Measurements from ENCODE around the gene TNS1. TPM values are rescaled to one million over a fixed set of nuclear protein-coding genes. Genes with fewer than 3 reads are reported as not detected.
A peak's percentile ranks its signal among the peaks of the same experiment; 100 is the strongest.

The TNS1 gene
- polyA plus RNA-seq, 1 of the 3 experiments (the other 2 are of a cell fraction): 12.1 TPM

GRCh38 chr2:217937446-217937845, 65.3 kb downstream of the TNS1 start:
- peak; percentile 71 for DNase-seq
- 20% methylated on average over 5 of the region's 8 CpGs for WGBS (ENCODE audit: low lambda C conversion rate)
- H3K9me3 ChIP-seq: no peaks in the 10 kb centered on the region
- H3K4me2 ChIP-seq: peak overlapping the region; percentile 72
- ChIA-PET CTCF (interaction anchor here (0.6 to 14.7 kb wide), 7 partner anchors 12 to 152 kb away, joined by 3 to 129 read pairs (median 3); no protein-coding TSS in a partner anchor), POLR2A (no interaction called here)
- peaks cover 95% of the 10 kb centered on the region for H3K79me2 ChIP-seq (ENCODE audit: insufficient read depth)
- peaks cover 35% of the 10 kb centered on the region for H3F3A ChIP-seq (replicated peaks; ENCODE audit: insufficient read depth)
- H3K27ac ChIP-seq (ENCODE audit: low read depth in 2 of 2, low read length in 1 of 2): peak overlapping the region; percentile 86 to 96
- no peaks in the 10 kb centered on the region for H3K27me3 ChIP-seq (ENCODE audit: insufficient read depth)
- H3K4me3 ChIP-seq (ENCODE audit: low read depth in 2 of 2, low read length in 1 of 2): no peak overlapping the region; a peak in 1 of 4 replicates
- H4K20me1 ChIP-seq (ENCODE audit: insufficient read depth): peaks cover 43% of the 10 kb centered on the region
- H2AFZ ChIP-seq (ENCODE audit: low read depth): no peak overlapping the region
- peaks cover 0 to under 1% of the 10 kb centered on the region in 2 experiments for H3K36me3 ChIP-seq (replicated peaks in 1 of 2; ENCODE audit: control insufficient read depth in 1 of 2, insufficient read depth in 2 of 2, low read length in 1 of 2)
- TF ChIP-seq TCF12 (IDR thresholded peaks at IDR 0.05) (peak; percentile 23; the same call in 1 of the 2 replicates), RAD21 (IDR thresholded peaks at IDR 0.05; ENCODE audit: low read length) (no peak), NFIC (IDR thresholded peaks at IDR 0.05; ENCODE audit: borderline replicate concordance) (0 out of 2 replicates have a peak, but pooled peaks have one; percentile 47), RCOR1 (IDR thresholded peaks at IDR 0.05; ENCODE audit: low read length) (no peak), CHD2 (IDR thresholded peaks at IDR 0.05; ENCODE audit: low read length, partially characterized antibody) (peak; percentile 60), RXRA (IDR thresholded peaks at IDR 0.05; ENCODE audit: borderline replicate concordance, low read depth) (peak; percentile 84; the same call in 1 of the 2 replicates), USF1 (IDR thresholded peaks at IDR 0.05; ENCODE audit: borderline replicate concordance, low read depth) (no peak), EP300 (IDR thresholded peaks at IDR 0.05; ENCODE audit: borderline replicate concordance in 1 of 2, low read depth in 1 of 2, low read length in 1 of 2) (peak in 1 of 2 experiments; percentile 39; a peak in 2 of 4 replicates)
- peak overlapping the region; percentile 24; the same call in 1 of the 2 replicates for H3K9ac ChIP-seq
- no peaks in the 10 kb centered on the region for H3K9me2 ChIP-seq
- peaks cover 62 to 97% of the 10 kb centered on the region in 2 experiments for H3K4me1 ChIP-seq (ENCODE audit: control insufficient read depth in 1 of 2, insufficient read depth in 2 of 2, low read depth in 1 of 2, low read length in 1 of 2)

GRCh38 chr2:217936952-217937351, 65.8 kb downstream of the TNS1 start:
- Histone ChIP-seq H3K79me2 (ENCODE audit: insufficient read depth) (peaks cover 95% of the 10 kb centered on the region), H3K4me1 (ENCODE audit: control insufficient read depth in 1 of 2, insufficient read depth in 2 of 2, low read depth in 1 of 2, low read length in 1 of 2) (peaks cover 62 to 97% of the 10 kb centered on the region in 2 experiments), H3K9me3 (no peaks in the 10 kb centered on the region), H3K9ac (peak overlapping the region; percentile 24; the same call in 1 of the 2 replicates), H3K4me2 (peak overlapping the region; percentile 72), H3K9me2 (no peaks in the 10 kb centered on the region), H4K20me1 (ENCODE audit: insufficient read depth) (peaks cover 41% of the 10 kb centered on the region), H2AFZ (ENCODE audit: low read depth) (no peak overlapping the region), H3F3A (replicated peaks; ENCODE audit: insufficient read depth) (peaks cover 35% of the 10 kb centered on the region), H3K27me3 (ENCODE audit: insufficient read depth) (no peaks in the 10 kb centered on the region), H3K36me3 (replicated peaks in 1 of 2; ENCODE audit: control insufficient read depth in 1 of 2, insufficient read depth in 2 of 2, low read length in 1 of 2) (peaks cover 0 to 2% of the 10 kb centered on the region in 2 experiments), H3K27ac (ENCODE audit: low read depth in 2 of 2, low read length in 1 of 2) (peak overlapping the region; percentile 86 to 96), H3K4me3 (ENCODE audit: low read depth in 2 of 2, low read length in 1 of 2) (no peak overlapping the region; a peak in 2 of 4 replicates)
- no peak for DNase-seq
- WGBS (ENCODE audit: low lambda C conversion rate): 70% methylated on average over 10 of the region's 10 CpGs
- ChIA-PET POLR2A (no interaction called here), CTCF (interaction anchor here (0.6 to 14.7 kb wide), 3 partner anchors 49 to 151 kb away, joined by 3 to 129 read pairs (median 8); no protein-coding TSS in a partner anchor)
- TF ChIP-seq FOXM1 (IDR thresholded peaks at IDR 0.05; ENCODE audit: low read depth): no peak
- TF ChIP-seq USF2 (IDR thresholded peaks at IDR 0.05; ENCODE audit: borderline replicate concordance, low read depth, low read length): no peak
- no peak for TF ChIP-seq TEAD4 (IDR thresholded peaks at IDR 0.05; ENCODE audit: borderline replicate concordance, insufficient read depth)
- TF ChIP-seq NFIC (IDR thresholded peaks at IDR 0.05; ENCODE audit: borderline replicate concordance): no peak
- TF ChIP-seq PBX3 (IDR thresholded peaks at IDR 0.05): no peak
- TF ChIP-seq RXRA (IDR thresholded peaks at IDR 0.05; ENCODE audit: borderline replicate concordance, low read depth): no peak
- TF ChIP-seq JUND (IDR thresholded peaks at IDR 0.05): no peak
- TF ChIP-seq IRF3 (IDR thresholded peaks at IDR 0.05; ENCODE audit: low read depth, low read length): no peak
- TF ChIP-seq EP300 (IDR thresholded peaks at IDR 0.05; ENCODE audit: borderline replicate concordance in 1 of 2, low read depth in 1 of 2, low read length in 1 of 2): no peak
- TF ChIP-seq USF1 (IDR thresholded peaks at IDR 0.05; ENCODE audit: borderline replicate concordance, low read depth): no peak
- TF ChIP-seq EZH2phosphoT487 (IDR thresholded peaks at IDR 0.05; ENCODE audit: borderline replicate concordance, low read depth): no peak
- no peak for TF ChIP-seq CTCF (IDR thresholded peaks at IDR 0.05)
- TF ChIP-seq ZBTB33 (IDR thresholded peaks at IDR 0.05; ENCODE audit: borderline replicate concordance, low read depth): no peak
